HG03432 (cell line): ENCODE data around the gene CCNY.
"Not testable (repeated sequence)": the region's sequence is repeated elsewhere in the genome, so short reads cannot be mapped to it uniquely, and the experiment has no call there.

Experiments used
- ATAC-seq: cut with Tn5 transposase; IDR thresholded peaks from one replicate; pipeline ENCODE4 v1.9.1; 2021; ENCODE audit warnings: mild to moderate bottlenecking, moderate library complexity; ENCODE audit not compliant: unreplicated experiment

Gene CCNY

GRCh38 chr10:35353805-35354204, 17.5 kb downstream of the CCNY start:
- ATAC-seq: peak; percentile 68

GRCh38 chr10:35354257-35354656, 17.9 kb downstream of the CCNY start:
- ATAC-seq: not testable (repeated sequence)

GRCh38 chr10:35355971-35356724, 19.8 kb downstream of the CCNY start:
- peak; percentile 61 for ATAC-seq

- ATAC-seq: no peak
These were observed 20.4 kb downstream of the CCNY start for GRCh38 chr10:35356725-35357092.

GRCh38 chr10:35359056-35359455, 22.7 kb downstream of the CCNY start:
- ATAC-seq: no peak

DNA sequence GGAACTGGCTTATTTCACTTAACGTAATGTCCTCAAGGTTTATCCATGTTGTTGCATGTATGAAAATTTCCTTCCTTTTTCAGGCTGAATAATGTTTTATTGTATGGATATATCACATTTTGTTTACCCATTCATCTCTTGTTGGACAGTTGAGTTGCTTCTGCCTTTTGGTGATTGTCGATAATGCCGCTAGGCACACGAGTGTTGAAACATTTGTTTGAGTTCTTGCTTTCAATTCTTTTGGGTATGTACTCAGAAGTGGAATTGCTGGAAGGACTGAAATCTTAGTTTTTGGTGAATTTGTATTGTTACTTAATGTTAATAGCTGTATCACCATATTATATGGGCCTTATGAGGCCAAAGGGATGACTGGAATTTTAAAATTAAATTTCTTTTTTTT, 23.6 kb downstream of the CCNY start:
- no peak for ATAC-seq

- no peak for ATAC-seq
These were observed 26.5 kb downstream of the CCNY start for GRCh38 chr10:35362701-35363350.

- ATAC-seq: no peak
These were observed 27.3 kb downstream of the CCNY start for GRCh38 chr10:35363587-35363986.

DNA sequence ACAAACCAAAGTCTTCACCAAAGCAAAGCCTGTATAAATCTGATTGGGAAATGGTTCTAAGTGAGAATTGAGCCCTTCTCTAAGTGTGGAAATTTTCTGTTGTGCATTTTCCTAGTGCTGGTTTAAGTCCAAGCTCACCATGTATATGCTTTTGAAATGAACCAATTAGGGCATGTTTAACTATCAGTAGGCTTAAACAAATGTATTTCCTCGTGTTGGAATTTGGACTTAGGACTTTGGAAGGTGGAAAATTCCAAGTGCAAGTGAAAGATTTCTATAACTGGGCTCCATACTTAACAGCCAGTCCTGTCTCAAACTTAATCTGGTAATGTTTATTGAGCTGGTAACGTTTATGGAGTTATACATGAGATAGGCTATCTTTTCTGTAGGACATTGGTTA, 28.5 kb downstream of the CCNY start:
- no peak for ATAC-seq

- ATAC-seq: no peak
These were observed 29.7 kb downstream of the CCNY start for GRCh38 chr10:35365994-35366393.

DNA sequence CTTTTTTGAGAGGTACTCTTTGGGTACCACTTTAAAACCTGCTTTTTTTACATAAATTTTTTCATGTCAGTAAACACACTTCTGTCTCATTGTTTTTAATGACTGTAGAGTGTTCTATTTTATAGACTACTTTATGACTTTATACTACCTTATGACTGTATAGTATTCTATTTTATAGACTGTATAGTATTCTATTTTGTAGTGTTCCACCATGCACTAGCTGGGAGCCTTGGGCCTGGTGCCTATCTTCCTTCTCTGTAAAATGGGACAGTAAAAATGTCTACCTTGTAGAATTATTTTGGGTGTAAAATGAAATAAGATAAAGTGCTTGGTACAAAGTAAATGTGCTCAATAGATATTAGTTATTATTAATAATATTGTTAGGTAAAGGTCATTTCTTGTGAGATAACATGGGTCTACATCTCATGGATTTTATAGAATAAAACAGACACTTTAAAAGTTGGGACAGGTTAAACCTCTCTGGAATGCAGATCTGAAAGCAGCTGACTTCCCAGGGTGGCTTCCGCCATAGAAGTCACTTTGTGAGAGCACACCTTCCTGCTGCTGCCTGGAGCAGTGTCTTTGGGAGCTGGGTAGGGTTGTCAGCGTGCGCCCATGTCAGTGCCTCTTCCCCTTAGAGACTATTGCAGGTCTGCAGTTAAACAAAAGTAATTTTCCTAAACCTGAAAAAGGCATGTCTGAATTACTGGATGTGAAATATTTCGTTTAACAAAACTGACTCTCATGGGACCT, 31.0 kb downstream of the CCNY start:
- no peak for ATAC-seq

DNA sequence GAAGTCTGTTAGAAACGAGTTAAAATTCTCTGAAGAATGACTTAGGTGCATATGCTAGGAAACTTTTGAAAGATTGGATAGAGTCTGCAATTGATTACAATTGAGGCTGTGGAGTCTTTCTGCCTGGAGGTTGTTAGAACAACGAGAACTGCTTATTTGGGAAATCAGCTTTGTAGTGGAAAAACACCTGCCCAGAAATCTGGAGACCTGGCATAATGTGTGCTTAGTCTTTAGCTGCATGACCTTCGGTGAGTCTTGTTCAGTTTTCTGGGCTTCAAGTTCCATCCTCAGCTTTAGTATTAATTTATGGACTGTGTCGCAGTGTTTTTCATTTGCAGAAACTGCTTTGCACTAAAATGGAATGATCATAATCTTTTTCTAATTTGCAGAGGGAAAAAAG, 31.7 kb downstream of the CCNY start:
- no peak for ATAC-seq

DNA sequence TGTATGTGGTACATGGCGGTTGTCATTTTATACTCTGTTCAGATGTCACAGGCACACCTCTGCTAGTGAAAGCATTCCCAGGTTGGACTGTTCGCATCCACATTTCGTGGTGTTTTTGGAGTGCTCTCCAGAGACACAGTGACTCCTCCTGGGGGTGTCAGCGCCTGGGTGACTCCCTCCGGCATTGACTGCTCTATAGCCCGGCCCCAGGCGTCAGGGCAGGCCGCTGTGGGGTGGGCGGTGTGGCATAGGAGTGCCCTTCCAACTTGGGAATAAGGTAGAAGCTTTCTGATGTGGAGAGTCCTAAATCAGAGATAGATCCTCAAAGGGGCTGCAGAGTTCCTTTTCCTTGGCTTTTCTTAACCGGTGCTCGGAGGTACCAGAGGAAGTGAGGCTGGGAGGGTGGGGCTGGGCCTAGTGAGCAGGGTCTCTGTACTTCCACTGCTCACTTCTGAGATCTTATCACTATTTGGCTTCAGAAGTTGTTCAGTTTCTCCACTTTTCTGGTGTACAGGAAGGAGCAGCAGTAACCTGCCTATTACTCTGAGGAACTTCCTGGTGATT, 32.3 kb downstream of the CCNY start:
- no peak for ATAC-seq

DNA sequence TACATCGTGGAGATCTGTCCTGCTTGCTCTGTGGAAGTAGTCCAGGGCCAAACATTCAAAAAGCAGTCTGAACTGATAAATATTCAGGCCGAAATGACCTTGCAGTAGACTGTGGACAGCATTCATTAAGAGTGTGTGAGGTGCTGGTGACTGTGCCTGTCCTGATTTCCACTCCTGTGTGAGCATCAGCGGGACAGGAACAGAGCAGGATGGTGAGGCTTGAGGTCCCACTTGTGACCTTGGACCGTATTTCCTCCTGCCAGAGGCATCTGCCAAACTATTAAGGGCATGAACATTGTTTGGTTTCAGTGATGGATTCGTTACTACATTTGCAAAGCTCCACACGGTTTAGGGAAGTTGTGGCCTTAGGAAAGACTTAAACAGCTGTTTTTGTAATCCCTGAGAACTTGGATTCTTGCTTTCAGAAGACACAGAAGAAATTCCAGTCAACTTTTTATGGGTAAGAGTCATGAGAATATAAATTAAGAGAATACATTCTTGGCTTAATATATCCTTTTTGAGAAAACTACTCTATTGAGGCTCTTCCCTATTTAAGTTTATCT, 32.8 kb downstream of the CCNY start:
- ATAC-seq: no peak

DNA sequence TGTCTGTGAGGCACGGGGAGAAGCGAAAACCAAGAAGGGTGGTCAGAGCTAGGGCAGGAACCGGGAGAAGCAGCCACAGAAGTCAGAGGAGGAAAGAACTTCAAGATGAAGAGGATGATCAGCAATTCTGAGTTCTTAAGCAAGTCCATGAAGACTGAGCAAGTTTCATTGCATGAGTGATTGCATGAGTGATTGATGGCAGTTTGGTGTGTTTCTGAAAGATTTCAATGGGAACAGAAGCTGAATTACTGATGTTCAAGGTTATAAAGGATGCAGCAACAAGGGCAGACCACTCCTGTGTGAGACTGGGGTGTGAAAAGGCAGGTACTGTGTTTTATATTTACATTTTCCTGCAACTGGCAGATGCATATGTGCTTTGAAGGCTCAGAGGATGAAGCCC, 35.4 kb downstream of the CCNY start:
- no peak for ATAC-seq

GRCh38 chr10:35372329-35372728, 36.0 kb downstream of the CCNY start:
- no peak for ATAC-seq

- no peak for ATAC-seq
These were observed 38.9 kb downstream of the CCNY start for GRCh38 chr10:35375091-35375765.

DNA sequence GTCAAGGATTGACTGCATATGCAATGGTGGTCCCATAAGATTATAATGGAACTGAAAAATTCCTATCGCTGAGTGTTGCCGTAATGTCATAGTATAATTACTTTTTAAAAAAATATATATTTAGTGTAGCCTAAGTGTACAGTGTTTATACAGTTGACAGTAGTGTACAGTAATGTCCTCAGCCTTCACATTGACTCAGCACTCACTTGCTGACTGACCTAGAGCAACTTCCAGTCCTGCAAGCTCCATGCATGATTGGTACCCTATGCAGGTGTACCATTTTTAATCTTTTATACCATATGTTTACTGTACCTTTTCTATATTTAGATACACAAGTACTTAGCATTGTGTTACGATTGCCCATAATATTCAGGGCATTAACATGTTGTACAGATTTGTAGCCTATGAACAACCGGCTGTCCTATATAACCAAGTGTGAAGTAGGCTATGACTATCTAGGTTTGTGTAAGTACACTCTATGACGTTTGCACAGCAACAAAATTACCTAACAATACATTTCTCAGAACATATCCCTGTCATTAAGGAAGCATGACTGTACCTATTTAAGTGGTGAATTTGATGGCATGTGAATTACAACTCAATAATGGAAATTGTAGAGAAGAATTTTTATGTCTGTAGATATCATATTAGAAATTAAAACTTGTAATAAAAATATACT, 40.9 kb downstream of the CCNY start:
- ATAC-seq: no peak

- peak; percentile 42 for ATAC-seq
These were observed 42.4 kb downstream of the CCNY start for GRCh38 chr10:35378541-35379210.
